K562 (cell line): ENCODE data around the gene ALKBH4. TPM values are rescaled to one million over a fixed set of nuclear protein-coding genes. Genes with fewer than 3 reads are reported as not detected.

Source experiments
- CEBPG ChIP-seq, 3 experiments: fragments of 200-800 bp in 1 of 3; sonication (Bioruptor generic) in 1 of 3; sonication (generic) in 1 of 3; formaldehyde crosslinking in 1 of 3; IDR thresholded peaks in 2 of 3; conservative IDR thresholded peaks in 1 of 3; 2 replicates each; pipeline versions ENCODE4 v1.6.1 to v1.8.0; 2016 to 2022; ENCODE audit warnings: missing compliant biosample characterization in 2 of 3, missing genetic modification characterization in 2 of 3, mild to moderate bottlenecking in 1 of 3, missing genetic modification reagents in 1 of 3
- CTCF ChIP-seq, 3 experiments: IDR thresholded peaks in 2 of 3; conservative IDR thresholded peaks in 1 of 3; 2 replicates each; pipeline ENCODE4 v1.5.1; 2011 to 2012; ENCODE audit warnings: low read length in 3 of 3, mild to moderate bottlenecking in 3 of 3, control low read depth in 2 of 3, improper control_type of control experiment in 1 of 3, inconsistent platforms in 1 of 3, low read depth in 1 of 3, mixed read lengths in 1 of 3, moderate library complexity in 1 of 3; ENCODE audit not compliant: insufficient read depth in 2 of 3
- DDX20 ChIP-seq: fragments of 450-650 bp; IDR thresholded peaks from 2 replicates; pipeline ENCODE4 v1.6.1; 2016; ENCODE audit warnings: missing genetic modification characterization, low read depth, mild to moderate bottlenecking, missing compliant biosample characterization, moderate library complexity
- KHSRP ChIP-seq: fragments of 450-650 bp; IDR thresholded peaks from 2 replicates; pipeline ENCODE4 v1.6.1; 2017
- TARDBP ChIP-seq: fragments of 450-650 bp; IDR thresholded peaks from 2 replicates; pipeline ENCODE4 v1.6.1; 2016
- THRAP3 ChIP-seq: fragments of 450-650 bp; IDR thresholded peaks from 2 replicates; pipeline ENCODE4 v1.6.1; 2016; ENCODE audit warnings: mild to moderate bottlenecking, inconsistent platforms, borderline replicate concordance
- ZBTB11 ChIP-seq, 3 experiments: fragments of 200-800 bp in 1 of 3; fragments of 250-450 bp in 1 of 3; fragments of 450-650 bp in 1 of 3; sonication (Bioruptor Pico) in 1 of 3; sonication (Bioruptor generic) in 1 of 3; formaldehyde crosslinking in 1 of 3; IDR thresholded peaks; 2 replicates each; pipeline versions ENCODE4 v1.6.1 to v1.8.0; 2016 to 2022; ENCODE audit warnings: mild to moderate bottlenecking in 2 of 3, missing genetic modification characterization in 2 of 3, missing compliant biosample characterization in 1 of 3, moderate library complexity in 1 of 3
- ZNF24 ChIP-seq: fragments of 450-650 bp; IDR thresholded peaks from 2 replicates; pipeline ENCODE4 v1.6.1; 2016
- ZNF592 ChIP-seq: fragments of 450-650 bp; IDR thresholded peaks from 2 replicates; pipeline ENCODE4 v1.6.1; 2017; ENCODE audit warnings: antibody characterized with exemption, mild to moderate bottlenecking
- ZNF644 ChIP-seq: fragments of 200-800 bp; sonication (Bioruptor generic); IDR thresholded peaks from 2 replicates; pipeline ENCODE4 v1.6.1; 2016; ENCODE audit warnings: low read depth, missing genetic modification characterization, missing compliant biosample characterization
- polyA plus RNA-seq, 8 experiments: library from polyadenylated mRNA; depleted of rRNA in 4 of 8; stranded (reverse) in 5 of 8; unstranded in 3 of 8; fragments of >200 nt; fragmentation: Nextera tagmentation in 2 of 8; fragmentation: Illumina TruSeq in 1 of 8; extraction: Ambion mirVana in 2 of 8; extraction: Trizol in 1 of 8; gene quantifications; 2 replicates each; pipeline versions ENCODE4 v1.2.1 to v1.2.3, GENCODE V29; 2011 to 2014; ENCODE audit warnings: inconsistent platforms in 1 of 8, missing spikeins in 1 of 8
- total RNA-seq, 7 experiments: library from RNA; depleted of rRNA in 6 of 7; stranded (reverse); fragments of >200 nt in 6 of 7; fragmentation: Illumina TruSeq in 2 of 7; extraction: Trizol in 2 of 7; gene quantifications; 2 replicates each; pipeline versions ENCODE4 v1.2.1 to v1.2.3, GENCODE V29; 2011 to 2021; ENCODE audit warnings: low replicate concordance in 1 of 7
- TF ChIP-seq, protein P1 (sequence below): fragments of 250-450 bp; sonication (Bioruptor Pico); IDR thresholded peaks from 2 replicates; pipeline ENCODE4 v1.5.0; 2020; ENCODE audit warnings: mild to moderate bottlenecking, borderline replicate concordance
- TF ChIP-seq, protein P2 (sequence below), 2 experiments: fragments of 250-450 bp in 1 of 2; fragments of 450-650 bp in 1 of 2; sonication (Bioruptor Pico) in 1 of 2; IDR thresholded peaks; 2 replicates each; pipeline versions ENCODE4 v1.6.1 to v1.8.0; 2016 to 2021; ENCODE audit warnings: mild to moderate bottlenecking in 2 of 2, moderate library complexity in 2 of 2, missing compliant biosample characterization in 1 of 2, missing genetic modification characterization in 1 of 2

ALKBH4 gene
- total and polyA plus RNA-seq, 9 of the 15 experiments (the other 6 are each of a cell fraction or from before 2014, with no cell fraction given), result 4.6 to 21.4 (median 11.8) TPM

GRCh38 chr7:102464577-102465280, at the start of gene ALKBH4, which contains the start of gene LRWD1 (continued):
- TF ChIP-seq ZBTB11 (CRISPR knock-in tag; IDR thresholded peaks at IDR 0.05), result peak in 2 of 3 experiments; percentile 41 to 86; a peak in 2 of 6 replicates
- TF ChIP-seq CEBPG (CRISPR knock-in tag; IDR thresholded peaks at IDR 0.05), result no peak
- TF ChIP-seq CEBPG (tag; conservative IDR thresholded peaks at IDR 0.05 in 1 of 2, IDR thresholded peaks at IDR 0.05 in 1 of 2), result no peak
- TF ChIP-seq ZNF592, result peak; percentile 59; the same call in 1 of the 2 replicates
- TF ChIP-seq, protein P1, sequence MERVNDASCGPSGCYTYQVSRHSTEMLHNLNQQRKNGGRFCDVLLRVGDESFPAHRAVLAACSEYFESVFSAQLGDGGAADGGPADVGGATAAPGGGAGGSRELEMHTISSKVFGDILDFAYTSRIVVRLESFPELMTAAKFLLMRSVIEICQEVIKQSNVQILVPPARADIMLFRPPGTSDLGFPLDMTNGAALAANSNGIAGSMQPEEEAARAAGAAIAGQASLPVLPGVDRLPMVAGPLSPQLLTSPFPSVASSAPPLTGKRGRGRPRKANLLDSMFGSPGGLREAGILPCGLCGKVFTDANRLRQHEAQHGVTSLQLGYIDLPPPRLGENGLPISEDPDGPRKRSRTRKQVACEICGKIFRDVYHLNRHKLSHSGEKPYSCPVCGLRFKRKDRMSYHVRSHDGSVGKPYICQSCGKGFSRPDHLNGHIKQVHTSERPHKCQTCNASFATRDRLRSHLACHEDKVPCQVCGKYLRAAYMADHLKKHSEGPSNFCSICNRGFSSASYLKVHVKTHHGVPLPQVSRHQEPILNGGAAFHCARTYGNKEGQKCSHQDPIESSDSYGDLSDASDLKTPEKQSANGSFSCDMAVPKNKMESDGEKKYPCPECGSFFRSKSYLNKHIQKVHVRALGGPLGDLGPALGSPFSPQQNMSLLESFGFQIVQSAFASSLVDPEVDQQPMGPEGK (CRISPR knock-in tag), result no peak
- no peak for TF ChIP-seq THRAP3
- peak; percentile 48 to 75 (median 64); a peak in 5 of 6 replicates for TF ChIP-seq CTCF (IDR thresholded peaks at IDR 0.05 in 2 of 3, conservative IDR thresholded peaks at IDR 0.05 in 1 of 3; ENCODE audit: insufficient read depth in 2 of 3, low read depth in 1 of 3, low read length in 3 of 3)
- TF ChIP-seq, protein P2, sequence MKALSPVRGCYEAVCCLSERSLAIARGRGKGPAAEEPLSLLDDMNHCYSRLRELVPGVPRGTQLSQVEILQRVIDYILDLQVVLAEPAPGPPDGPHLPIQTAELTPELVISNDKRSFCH (CRISPR knock-in tag; IDR thresholded peaks at IDR 0.05), result no peak
- TF ChIP-seq, protein P2 (tag; IDR thresholded peaks at IDR 0.05), result 0 out of 2 replicates have a peak, but pooled peaks have one; percentile 60
- TF ChIP-seq ZNF644 (tag), result no peak
- peak; percentile 75; the same call in 1 of the 2 replicates for TF ChIP-seq TARDBP
- no peak for TF ChIP-seq DDX20 (tag)
- TF ChIP-seq KHSRP, result no peak
- TF ChIP-seq ZNF24, result 0 out of 2 replicates have a peak, but pooled peaks have one; percentile 54
